GM19438 (cell line): Measurements from ENCODE around the gene CPLANE1.
A peak's percentile ranks its signal among the peaks of the same experiment; 100 is the strongest.
"Not testable (repeated sequence)": the region's sequence is repeated elsewhere in the genome, so short reads cannot be mapped to it uniquely, and the experiment has no call there.

Experiments used
- ATAC-seq: cut with Tn5 transposase; IDR thresholded peaks from one replicate; pipeline ENCODE4 v1.9.1; 2021; ENCODE audit warnings: low read depth; ENCODE audit not compliant: unreplicated experiment

CPLANE1 gene

GRCh38 chr5:37133939-37134338, 115.2 kb downstream of the CPLANE1 start:
- ATAC-seq = no peak

- no peak for ATAC-seq
These were observed 116.5 kb downstream of the CPLANE1 start for GRCh38 chr5:37132646-37133045.

GRCh38 chr5:37121465-37121864, 127.7 kb downstream of the CPLANE1 start:
- ATAC-seq = no peak

GRCh38 chr5:37121027-37121426, 128.1 kb downstream of the CPLANE1 start:
- ATAC-seq = peak; percentile 60

- ATAC-seq = no peak
These were observed 128.9 kb downstream of the CPLANE1 start for GRCh38 chr5:37120270-37120669.

- no peak for ATAC-seq
These were observed 132.8 kb downstream of the CPLANE1 start for GRCh38 chr5:37116359-37116758.

GRCh38 chr5:37112383-37112991, 136.7 kb downstream of the CPLANE1 start:
- ATAC-seq = no peak

- ATAC-seq = peak; percentile 85
These were observed 137.5 kb downstream of the CPLANE1 start for GRCh38 chr5:37111426-37112382.

GRCh38 chr5:37110135-37110534, 139.0 kb downstream of the CPLANE1 start:
- no peak for ATAC-seq

- no peak for ATAC-seq
These were observed 139.8 kb downstream of the CPLANE1 start for GRCh38 chr5:37109338-37109737.

GRCh38 chr5:37103302-37103701, 145.9 kb downstream of the CPLANE1 start:
- ATAC-seq = no peak

GRCh38 chr5:37099267-37099666, 149.9 kb downstream of the CPLANE1 start:
- ATAC-seq = not testable (repeated sequence)

GRCh38 chr5:37093795-37094194, 155.4 kb downstream of the CPLANE1 start:
- ATAC-seq = not testable (repeated sequence)

- no peak for ATAC-seq
These were observed 158.4 kb downstream of the CPLANE1 start for GRCh38 chr5:37090781-37091180.

GRCh38 chr5:37090123-37090726, 159.0 kb downstream of the CPLANE1 start:
- ATAC-seq = no peak

- ATAC-seq = no peak
These were observed 161.2 kb downstream of the CPLANE1 start for GRCh38 chr5:37088009-37088408.

- ATAC-seq = no peak
These were observed 162.6 kb downstream of the CPLANE1 start for GRCh38 chr5:37086466-37087173.

GRCh38 chr5:37086026-37086425, 163.2 kb downstream of the CPLANE1 start:
- not testable (repeated sequence) for ATAC-seq

- ATAC-seq = not testable (repeated sequence)
These were observed 166.2 kb downstream of the CPLANE1 start for GRCh38 chr5:37082977-37083376.

- no peak for ATAC-seq
These were observed 168.5 kb downstream of the CPLANE1 start for GRCh38 chr5:37080697-37081096.

GRCh38 chr5:37077146-37077545, 172.0 kb downstream of the CPLANE1 start:
- no peak for ATAC-seq
